A549 (cell line): ENCODE measurements around the gene UHRF2. TPM values are rescaled to one million over a fixed set of nuclear protein-coding genes. Genes with fewer than 3 reads are reported as not detected.

ENCODE experiments used
- ATAC-seq, 2 experiments: fragments of 200-7000 bp in 1 of 2; fragments of >200 bp in 1 of 2; cut with Nextera tagmentation in 1 of 2; cut with Tn5 transposase in 1 of 2; 3 replicates each; pipeline versions ENCODE4 v1.8.0 to v1.9.1; 2018 to 2020; ENCODE audit warnings: mild to moderate bottlenecking in 1 of 2, moderate library complexity in 1 of 2
- CTCF ChIA-PET: fragments of 300-600 bp; sonication (Branson Sonifier 250); formaldehyde crosslinking; extraction: SDS; loops from one replicate; lab custom pipeline; 2021; ENCODE audit warnings: antibody characterized with exemption, inconsistent platforms; lab: Yijun Ruan, JAX
- POLR2A ChIA-PET: fragments of 350-600 bp; formaldehyde crosslinking; extraction: SDS; loops from one replicate; lab custom pipeline; 2021; ENCODE audit warnings: antibody characterized with exemption, inconsistent platforms; lab: Yijun Ruan, JAX
- DNase-seq, 2 experiments: peaks; one replicate each; pipeline versions ENCODE4 v3.0.0 to v3.0.0-alpha.2; 2011 to 2016; ENCODE audit warnings: low read depth in 1 of 2, low spot score in 1 of 2
- FAIRE-seq: peaks from 2 replicates; lab custom pipeline; 2011; peaks lifted over from hg19 to GRCh38; lab: Jason Lieb, UNC
- H3K27ac ChIP-seq, 2 experiments: fragments of >200 bp; sonication (Bioruptor Twin); formaldehyde crosslinking; 3 replicates each; pipeline ENCODE4 v1.5.1; 2016 to 2017
- H3K4me1 ChIP-seq: fragments of >200 bp; sonication (Bioruptor Twin); formaldehyde crosslinking; 3 replicates; pipeline ENCODE4 v1.6.1; 2016
- H3K4me2 ChIP-seq: fragments of >200 bp; sonication (Bioruptor Twin); formaldehyde crosslinking; 3 replicates; pipeline ENCODE4 v1.6.1; 2016
- H3K4me3 ChIP-seq: fragments of >200 bp; sonication (Bioruptor Twin); formaldehyde crosslinking; 3 replicates; pipeline ENCODE4 v1.5.1; 2016
- H3K9me3 ChIP-seq: fragments of >200 bp; sonication (Bioruptor Twin); formaldehyde crosslinking; 3 replicates; pipeline ENCODE4 v1.6.1; 2016
- CHD4 ChIP-seq: fragments of 200-600 bp; sonication (generic); IDR thresholded peaks from 2 replicates; pipeline ENCODE4 v1.6.1; 2016; ENCODE audit warnings: antibody characterized with exemption, mild to moderate bottlenecking, borderline replicate concordance
- EP300 ChIP-seq, 2 experiments: fragments of >200 bp; sonication (Bioruptor Twin); formaldehyde crosslinking; IDR thresholded peaks; 2 replicates in 1 of 2; 3 replicates in 1 of 2; pipeline ENCODE4 v1.6.1; 2016 to 2017
- ESRRA ChIP-seq: fragments of 150-350 bp; IDR thresholded peaks from 2 replicates; pipeline ENCODE4 v1.6.1; 2014; ENCODE audit warnings: mild to moderate bottlenecking, low read length, borderline replicate concordance
- FOXS1 ChIP-seq: fragments of 250-450 bp; sonication (Bioruptor Pico); IDR thresholded peaks from 2 replicates; pipeline ENCODE4 v1.5.0; 2020; ENCODE audit warnings: mild to moderate bottlenecking, moderate library complexity
- GATA3 ChIP-seq: IDR thresholded peaks from 2 replicates; pipeline ENCODE4 v1.6.1; 2012; ENCODE audit warnings: borderline replicate concordance
- HEYL ChIP-seq: fragments of 250-450 bp; sonication (Bioruptor Pico); IDR thresholded peaks from 2 replicates; pipeline ENCODE4 v1.8.0; 2021; ENCODE audit warnings: mild to moderate bottlenecking, moderate library complexity
- HOXB5 ChIP-seq: fragments of 250-450 bp; sonication (Bioruptor Pico); IDR thresholded peaks from 2 replicates; pipeline ENCODE4 v1.5.0; 2020; ENCODE audit warnings: mild to moderate bottlenecking, moderate library complexity
- MAFK ChIP-seq: fragments of 450-650 bp; IDR thresholded peaks from 2 replicates; pipeline ENCODE4 v1.6.1; 2014; ENCODE audit not compliant: partially characterized antibody
- MAZ ChIP-seq: fragments of 150-350 bp; IDR thresholded peaks from 2 replicates; pipeline ENCODE4 v1.6.1; 2014; ENCODE audit warnings: antibody characterized with exemption, low read depth, low read length, borderline replicate concordance
- NFE2L2 ChIP-seq: fragments of 150-350 bp; conservative IDR thresholded peaks from 2 replicates; pipeline ENCODE4 v1.6.1; 2014; ENCODE audit warnings: low read length
- NPAS2 ChIP-seq: fragments of 250-450 bp; sonication (Bioruptor Pico); IDR thresholded peaks from 2 replicates; pipeline ENCODE4 v1.8.0; 2022; ENCODE audit warnings: mild to moderate bottlenecking, moderate library complexity, borderline replicate concordance
- POLR2A ChIP-seq: IDR thresholded peaks from 2 replicates; pipeline ENCODE4 v1.6.1; 2012; ENCODE audit warnings: mild to moderate bottlenecking, low read length
- SMC3 ChIP-seq: fragments of >200 bp; sonication (Bioruptor Twin); formaldehyde crosslinking; IDR thresholded peaks from 3 replicates; pipeline ENCODE4 v1.6.1; 2018; ENCODE audit warnings: inconsistent platforms
- ZSCAN20 ChIP-seq: fragments of 250-450 bp; sonication (Bioruptor Pico); IDR thresholded peaks from 2 replicates; pipeline ENCODE4 v1.8.0; 2022; ENCODE audit warnings: mild to moderate bottlenecking, moderate library complexity
- WGBS: methylation state at CpG from one replicate; pipeline ENCODE4 v1.1.6; 2017; ENCODE audit errors: missing lambda C conversion rate; 5-methylcytosine and 5-hydroxymethylcytosine counted together
- polyA plus RNA-seq, 4 experiments: library from polyadenylated mRNA; depleted of rRNA in 3 of 4; stranded (reverse); fragments of >200 nt; fragmentation: RNase III in 1 of 4; extraction: RNeasy Plus Mini Kit Qiagen cat#74134 plus additional on column Dnase treatment in 1 of 4; gene quantifications; 2 replicates in 3 of 4; 3 replicates in 1 of 4; pipeline ENCODE4 v1.2.3, GENCODE V29; 2011 to 2017
- TF ChIP-seq, protein P1 (sequence below): fragments of 250-450 bp; sonication (Bioruptor Pico); IDR thresholded peaks from 2 replicates; pipeline ENCODE4 v1.5.0; 2021; ENCODE audit warnings: mild to moderate bottlenecking, moderate library complexity, borderline replicate concordance
- TF ChIP-seq, protein P2 (sequence below): fragments of 450-650 bp; IDR thresholded peaks from 2 replicates; pipeline ENCODE4 v1.6.1; 2014; ENCODE audit warnings: antibody characterized with exemption
- TF ChIP-seq, protein P3 (sequence below): IDR thresholded peaks from 2 replicates; pipeline ENCODE4 v1.6.1; 2012
- TF ChIP-seq, protein P4 (sequence below): fragments of 150-350 bp; IDR thresholded peaks from 2 replicates; pipeline ENCODE4 v1.6.1; 2014; ENCODE audit warnings: low read depth, mild to moderate bottlenecking, low read length

UHRF2 gene
- polyA plus RNA-seq, 2 of the 4 experiments (the other 2 are of a cell fraction), result 28.6 to 74.3 TPM

DNA sequence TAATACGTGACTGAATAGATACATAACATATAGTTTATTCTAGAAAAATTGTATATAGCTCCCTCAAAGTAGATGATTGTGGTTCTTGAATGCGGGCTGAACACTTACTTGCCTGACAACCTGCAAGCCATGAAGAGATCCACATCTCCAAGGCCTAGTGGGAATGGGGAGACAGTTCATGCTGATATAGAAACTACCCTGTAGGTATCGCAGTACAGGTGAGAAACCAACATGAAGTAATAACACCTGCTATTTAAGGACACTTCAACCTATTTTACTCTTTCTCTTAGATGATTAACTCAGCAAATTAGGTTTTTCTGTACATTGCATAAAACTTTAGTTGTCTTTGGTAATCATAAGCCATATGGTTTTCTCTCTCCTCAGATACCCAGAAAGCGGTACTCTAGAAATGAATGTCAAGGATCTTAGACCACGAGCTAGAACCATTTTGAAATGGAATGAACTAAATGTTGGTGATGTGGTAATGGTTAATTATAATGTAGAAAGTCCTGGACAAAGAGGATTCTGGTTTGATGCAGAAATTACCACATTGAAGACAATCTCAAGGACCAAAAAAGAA, 47.3 kb downstream of the UHRF2 start:
- FAIRE-seq (peak; percentile 56), DNase-seq (no peak), ATAC-seq (no peak)
- no peak overlapping the region for H3K4me2 ChIP-seq
- ChIA-PET CTCF (interaction anchor here (0.6 to 1.4 kb wide), 4 partner anchors 8 to 167 kb away, joined by 3 to 4 read pairs (median 3); no protein-coding TSS in a partner anchor), POLR2A (no interaction called here)
- no peak for TF ChIP-seq ZSCAN20 (CRISPR knock-in tag)
- no peak overlapping the region for H3K27ac ChIP-seq
- WGBS, result 95% methylated on average over 5 of the region's 5 CpGs
- H3K4me3 ChIP-seq, result no peak overlapping the region
- H3K9me3 ChIP-seq, result no peaks in the 10 kb centered on the region
- no peaks in the 10 kb centered on the region for H3K4me1 ChIP-seq

DNA sequence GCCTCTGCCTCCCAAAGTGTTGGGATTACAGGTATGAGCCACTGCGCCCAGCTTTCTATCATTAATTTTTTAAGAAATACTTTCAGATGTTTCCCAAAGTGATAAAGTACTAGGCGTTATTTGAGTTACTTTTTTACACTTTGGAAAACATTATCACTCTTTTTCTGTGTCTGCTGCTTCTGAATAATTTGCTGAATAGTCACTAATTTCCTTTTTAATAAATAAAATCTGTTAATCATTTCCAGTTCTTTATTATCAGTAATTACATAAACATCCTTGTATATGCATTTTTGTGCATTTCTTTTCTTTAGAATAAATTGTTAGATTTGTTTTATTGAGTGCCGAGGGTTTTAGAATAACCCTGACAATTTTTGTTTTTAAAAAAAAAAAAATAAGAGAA, 48.6 kb downstream of the UHRF2 start:
- Histone ChIP-seq H3K4me1 (no peaks in the 10 kb centered on the region), H3K4me3 (no peak overlapping the region), H3K4me2 (no peak overlapping the region), H3K27ac (no peak overlapping the region), H3K9me3 (no peaks in the 10 kb centered on the region)
- FAIRE-seq, result no peak
- ATAC-seq, result no peak
- peak; percentile 58 for TF ChIP-seq MAFK
- TF ChIP-seq, protein P1, sequence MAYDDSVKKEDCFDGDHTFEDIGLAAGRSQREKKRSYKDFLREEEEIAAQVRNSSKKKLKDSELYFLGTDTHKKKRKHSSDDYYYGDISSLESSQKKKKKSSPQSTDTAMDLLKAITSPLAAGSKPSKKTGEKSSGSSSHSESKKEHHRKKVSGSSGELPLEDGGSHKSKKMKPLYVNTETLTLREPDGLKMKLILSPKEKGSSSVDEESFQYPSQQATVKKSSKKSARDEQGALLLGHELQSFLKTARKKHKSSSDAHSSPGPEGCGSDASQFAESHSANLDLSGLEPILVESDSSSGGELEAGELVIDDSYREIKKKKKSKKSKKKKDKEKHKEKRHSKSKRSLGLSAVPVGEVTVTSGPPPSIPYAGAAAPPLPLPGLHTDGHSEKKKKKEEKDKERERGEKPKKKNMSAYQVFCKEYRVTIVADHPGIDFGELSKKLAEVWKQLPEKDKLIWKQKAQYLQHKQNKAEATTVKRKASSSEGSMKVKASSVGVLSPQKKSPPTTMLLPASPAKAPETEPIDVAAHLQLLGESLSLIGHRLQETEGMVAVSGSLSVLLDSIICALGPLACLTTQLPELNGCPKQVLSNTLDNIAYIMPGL (CRISPR knock-in tag), result no peak
- DNase-seq, result no peak
- CTCF ChIA-PET, result interaction anchor here (0.6 kb wide), 1 partner anchor 23 kb away, joined by 3 read pairs; no protein-coding TSS in a partner anchor
- WGBS, result 88% methylated on average over 3 of the region's 3 CpGs
- POLR2A ChIA-PET, result no interaction called here

DNA sequence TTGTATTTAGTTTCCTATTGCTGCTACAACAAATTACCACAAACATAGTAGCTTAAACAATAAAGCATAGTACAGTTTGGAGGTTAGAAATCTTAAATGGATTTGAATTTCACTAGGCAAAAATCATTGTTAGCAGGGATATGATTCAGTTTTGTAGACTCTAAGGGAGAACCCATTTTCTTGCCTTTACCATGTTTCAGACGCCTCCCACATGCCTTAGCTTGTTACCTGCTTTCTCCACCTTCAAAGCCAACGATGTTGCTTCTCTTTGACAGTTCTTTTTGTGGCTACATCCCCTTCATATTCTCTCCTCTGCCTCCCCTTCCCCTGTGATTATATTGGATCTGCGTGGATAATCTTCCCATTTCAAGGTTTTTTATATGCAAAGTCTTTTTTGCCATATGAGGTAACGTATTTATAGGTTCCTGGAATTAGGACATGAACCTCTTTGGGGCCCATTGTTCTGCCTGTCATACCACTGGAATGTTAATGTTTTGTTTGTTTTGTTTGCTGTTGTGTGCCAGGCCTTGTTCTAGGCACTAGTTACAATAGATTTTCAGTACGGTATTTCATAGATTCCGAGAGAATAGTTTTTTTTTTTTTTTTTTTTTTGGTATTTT, 54.1 kb downstream of the UHRF2 start:
- no peak overlapping the region for H3K27ac ChIP-seq
- no peak for DNase-seq
- ATAC-seq, result no peak
- ChIA-PET POLR2A (no interaction called here), CTCF (interaction anchor here (1.5 kb wide), 1 partner anchor 76 kb away, joined by 3 read pairs; no protein-coding TSS in a partner anchor)
- no peak for FAIRE-seq
- H3K4me3 ChIP-seq, result no peak overlapping the region
- WGBS, result 88% methylated on average over 6 of the region's 6 CpGs
- no peak for TF ChIP-seq FOXS1 (CRISPR knock-in tag)
- TF ChIP-seq, protein P2, sequence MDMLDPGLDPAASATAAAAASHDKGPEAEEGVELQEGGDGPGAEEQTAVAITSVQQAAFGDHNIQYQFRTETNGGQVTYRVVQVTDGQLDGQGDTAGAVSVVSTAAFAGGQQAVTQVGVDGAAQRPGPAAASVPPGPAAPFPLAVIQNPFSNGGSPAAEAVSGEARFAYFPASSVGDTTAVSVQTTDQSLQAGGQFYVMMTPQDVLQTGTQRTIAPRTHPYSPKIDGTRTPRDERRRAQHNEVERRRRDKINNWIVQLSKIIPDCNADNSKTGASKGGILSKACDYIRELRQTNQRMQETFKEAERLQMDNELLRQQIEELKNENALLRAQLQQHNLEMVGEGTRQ, result no peak
- no peak for TF ChIP-seq EP300 (IDR thresholded peaks at IDR 0.05)
- TF ChIP-seq SMC3, result no peak
- TF ChIP-seq, protein P3, sequence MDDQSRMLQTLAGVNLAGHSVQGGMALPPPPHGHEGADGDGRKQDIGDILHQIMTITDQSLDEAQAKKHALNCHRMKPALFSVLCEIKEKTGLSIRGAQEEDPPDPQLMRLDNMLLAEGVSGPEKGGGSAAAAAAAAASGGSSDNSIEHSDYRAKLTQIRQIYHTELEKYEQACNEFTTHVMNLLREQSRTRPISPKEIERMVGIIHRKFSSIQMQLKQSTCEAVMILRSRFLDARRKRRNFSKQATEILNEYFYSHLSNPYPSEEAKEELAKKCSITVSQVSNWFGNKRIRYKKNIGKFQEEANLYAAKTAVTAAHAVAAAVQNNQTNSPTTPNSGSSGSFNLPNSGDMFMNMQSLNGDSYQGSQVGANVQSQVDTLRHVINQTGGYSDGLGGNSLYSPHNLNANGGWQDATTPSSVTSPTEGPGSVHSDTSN, result no peak
- H3K9me3 ChIP-seq, result no peaks in the 10 kb centered on the region
- H3K4me2 ChIP-seq, result no peak overlapping the region
- no peaks in the 10 kb centered on the region for H3K4me1 ChIP-seq

DNA sequence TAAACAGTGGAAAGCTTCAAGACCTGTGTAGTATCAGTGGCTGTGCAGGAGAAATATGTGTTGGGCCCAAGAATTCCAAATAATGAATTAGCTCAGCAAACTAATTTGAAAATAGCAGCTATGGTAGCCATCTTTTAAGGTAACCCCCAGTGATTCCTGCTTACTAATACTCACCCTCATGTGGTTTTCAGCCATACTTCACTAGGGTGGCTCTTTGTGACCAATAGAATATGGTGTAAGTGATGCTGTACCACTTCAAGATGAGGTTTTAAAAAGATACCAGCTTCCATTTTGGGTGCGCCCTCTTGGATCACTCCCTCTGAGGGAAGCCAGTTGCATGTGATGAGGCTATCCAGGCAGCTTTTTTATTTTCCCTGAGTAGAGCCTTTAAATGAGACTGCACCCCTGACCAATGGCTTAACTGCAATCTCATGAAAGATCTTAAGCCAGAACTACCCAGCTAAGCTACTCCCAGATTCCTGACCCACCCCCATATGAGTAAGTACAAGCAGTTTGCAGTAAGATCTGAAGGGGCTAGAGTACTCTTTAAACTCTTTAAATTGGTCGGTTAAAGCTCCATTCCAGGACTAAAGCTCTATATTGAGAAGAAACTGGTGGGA, 58.3 kb downstream of the UHRF2 start:
- 50% methylated on average over 2 of the region's 2 CpGs for WGBS
- ATAC-seq, result no peak
- POLR2A ChIA-PET, result no interaction called here
- Histone ChIP-seq H3K4me2 (no peak overlapping the region), H3K27ac (no peak overlapping the region), H3K4me1 (no peaks in the 10 kb centered on the region; the same call in 2 of the 3 replicates), H3K9me3 (no peaks in the 10 kb centered on the region), H3K4me3 (no peak overlapping the region)
- CTCF ChIA-PET, result interaction anchor here (0.7 to 3.2 kb wide), 6 partner anchors 8 to 38 kb away, joined by 3 to 11 read pairs (median 3); no protein-coding TSS in a partner anchor
- DNase-seq, result no peak
- FAIRE-seq, result no peak
- TF ChIP-seq NPAS2 (CRISPR knock-in tag) (no peak), CHD4 (no peak), MAZ (no peak), GATA3 (no peak), NFE2L2 (no peak), POLR2A (no peak), HEYL (CRISPR knock-in tag) (no peak), HOXB5 (CRISPR knock-in tag) (no peak), ZSCAN20 (CRISPR knock-in tag) (no peak), ESRRA (no peak)
- TF ChIP-seq, protein P2, result no peak
- TF ChIP-seq, protein P4, sequence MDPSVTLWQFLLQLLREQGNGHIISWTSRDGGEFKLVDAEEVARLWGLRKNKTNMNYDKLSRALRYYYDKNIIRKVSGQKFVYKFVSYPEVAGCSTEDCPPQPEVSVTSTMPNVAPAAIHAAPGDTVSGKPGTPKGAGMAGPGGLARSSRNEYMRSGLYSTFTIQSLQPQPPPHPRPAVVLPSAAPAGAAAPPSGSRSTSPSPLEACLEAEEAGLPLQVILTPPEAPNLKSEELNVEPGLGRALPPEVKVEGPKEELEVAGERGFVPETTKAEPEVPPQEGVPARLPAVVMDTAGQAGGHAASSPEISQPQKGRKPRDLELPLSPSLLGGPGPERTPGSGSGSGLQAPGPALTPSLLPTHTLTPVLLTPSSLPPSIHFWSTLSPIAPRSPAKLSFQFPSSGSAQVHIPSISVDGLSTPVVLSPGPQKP, result no peak
